Fibroblast of lung (primary cell): Measurements from ENCODE around the gene STIMATE.

Experiments used
- EZH2 ChIP-seq: IDR thresholded peaks from 2 replicates; pipeline ENCODE4 v1.5.1; 2012; ENCODE audit warnings: low read length, control low read depth, mild to moderate bottlenecking; ENCODE audit errors: missing control alignments
- TF ChIP-seq, protein P1 (sequence below), 2 donors: IDR thresholded peaks in 1 of 2; conservative IDR thresholded peaks in 1 of 2; 1 replicate in 1 of 2; 2 replicates in 1 of 2; pipeline ENCODE4 v1.5.1; 2011 to 2012; ENCODE audit warnings: low read length in 2 of 2, control low read depth in 1 of 2, inconsistent platforms in 1 of 2, low read depth in 1 of 2, mild to moderate bottlenecking in 1 of 2

DNA sequence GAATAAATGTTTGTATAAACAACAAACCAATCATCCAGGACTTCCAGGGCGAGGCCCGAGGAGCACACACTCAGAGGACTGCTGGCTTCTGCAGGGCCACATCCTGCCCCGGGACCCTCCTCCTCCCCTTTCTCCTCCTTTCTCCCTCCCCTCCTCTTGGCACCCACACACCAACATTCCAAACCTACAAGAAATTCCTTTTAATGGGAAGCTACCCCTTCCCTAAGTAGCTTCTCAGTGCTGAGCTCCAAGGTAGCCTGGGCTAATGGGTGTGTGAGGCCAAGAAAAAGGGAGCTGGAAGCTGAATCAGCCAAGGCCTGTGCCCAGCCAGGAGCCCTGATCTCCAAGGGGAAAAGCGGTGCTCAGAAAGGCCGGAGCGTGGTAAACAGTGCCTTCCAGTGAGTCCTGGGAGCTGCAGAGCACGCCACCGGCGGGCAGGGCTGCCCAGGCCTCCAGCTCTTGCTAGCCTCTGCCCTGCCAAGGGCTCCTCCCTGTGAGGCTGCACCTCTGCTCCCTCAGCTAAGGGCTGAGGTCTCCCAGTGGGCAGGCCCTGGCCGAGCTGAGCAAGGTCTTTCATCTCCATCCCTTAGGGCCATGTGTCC lies 98.9 kb downstream of the STIMATE start:
- TF ChIP-seq, protein P1, sequence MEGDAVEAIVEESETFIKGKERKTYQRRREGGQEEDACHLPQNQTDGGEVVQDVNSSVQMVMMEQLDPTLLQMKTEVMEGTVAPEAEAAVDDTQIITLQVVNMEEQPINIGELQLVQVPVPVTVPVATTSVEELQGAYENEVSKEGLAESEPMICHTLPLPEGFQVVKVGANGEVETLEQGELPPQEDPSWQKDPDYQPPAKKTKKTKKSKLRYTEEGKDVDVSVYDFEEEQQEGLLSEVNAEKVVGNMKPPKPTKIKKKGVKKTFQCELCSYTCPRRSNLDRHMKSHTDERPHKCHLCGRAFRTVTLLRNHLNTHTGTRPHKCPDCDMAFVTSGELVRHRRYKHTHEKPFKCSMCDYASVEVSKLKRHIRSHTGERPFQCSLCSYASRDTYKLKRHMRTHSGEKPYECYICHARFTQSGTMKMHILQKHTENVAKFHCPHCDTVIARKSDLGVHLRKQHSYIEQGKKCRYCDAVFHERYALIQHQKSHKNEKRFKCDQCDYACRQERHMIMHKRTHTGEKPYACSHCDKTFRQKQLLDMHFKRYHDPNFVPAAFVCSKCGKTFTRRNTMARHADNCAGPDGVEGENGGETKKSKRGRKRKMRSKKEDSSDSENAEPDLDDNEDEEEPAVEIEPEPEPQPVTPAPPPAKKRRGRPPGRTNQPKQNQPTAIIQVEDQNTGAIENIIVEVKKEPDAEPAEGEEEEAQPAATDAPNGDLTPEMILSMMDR (conservative IDR thresholded peaks at IDR 0.05 in 1 of 2, IDR thresholded peaks at IDR 0.05 in 1 of 2; ENCODE audit: low read depth in 1 of 2, low read length in 2 of 2): no peak
- TF ChIP-seq EZH2: no peak
